ENCODE results near the gene FOCAD.

- TF ChIP-seq, protein P1, sequence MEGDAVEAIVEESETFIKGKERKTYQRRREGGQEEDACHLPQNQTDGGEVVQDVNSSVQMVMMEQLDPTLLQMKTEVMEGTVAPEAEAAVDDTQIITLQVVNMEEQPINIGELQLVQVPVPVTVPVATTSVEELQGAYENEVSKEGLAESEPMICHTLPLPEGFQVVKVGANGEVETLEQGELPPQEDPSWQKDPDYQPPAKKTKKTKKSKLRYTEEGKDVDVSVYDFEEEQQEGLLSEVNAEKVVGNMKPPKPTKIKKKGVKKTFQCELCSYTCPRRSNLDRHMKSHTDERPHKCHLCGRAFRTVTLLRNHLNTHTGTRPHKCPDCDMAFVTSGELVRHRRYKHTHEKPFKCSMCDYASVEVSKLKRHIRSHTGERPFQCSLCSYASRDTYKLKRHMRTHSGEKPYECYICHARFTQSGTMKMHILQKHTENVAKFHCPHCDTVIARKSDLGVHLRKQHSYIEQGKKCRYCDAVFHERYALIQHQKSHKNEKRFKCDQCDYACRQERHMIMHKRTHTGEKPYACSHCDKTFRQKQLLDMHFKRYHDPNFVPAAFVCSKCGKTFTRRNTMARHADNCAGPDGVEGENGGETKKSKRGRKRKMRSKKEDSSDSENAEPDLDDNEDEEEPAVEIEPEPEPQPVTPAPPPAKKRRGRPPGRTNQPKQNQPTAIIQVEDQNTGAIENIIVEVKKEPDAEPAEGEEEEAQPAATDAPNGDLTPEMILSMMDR (IDR thresholded peaks at IDR 0.05), result no peak
- TF ChIP-seq POLR2A (IDR thresholded peaks at IDR 0.05) (no peak), POLR2AphosphoS5 (IDR thresholded peaks at IDR 0.05) (no peak)
Observed at GRCh38 chr9:20760246-20760891, 76.3 kb downstream of the FOCAD start.
